ENCODE measurements around the gene TBC1D5. TPM values are rescaled to one million over a fixed set of nuclear protein-coding genes. Genes with fewer than 3 reads are reported as not detected.

Gene TBC1D5
- total and polyA plus RNA-seq, 2 of the 8 experiments (the other 6 are each of a cell fraction or from before 2014, with no cell fraction given): 11.0 to 22.9 TPM

DNA sequence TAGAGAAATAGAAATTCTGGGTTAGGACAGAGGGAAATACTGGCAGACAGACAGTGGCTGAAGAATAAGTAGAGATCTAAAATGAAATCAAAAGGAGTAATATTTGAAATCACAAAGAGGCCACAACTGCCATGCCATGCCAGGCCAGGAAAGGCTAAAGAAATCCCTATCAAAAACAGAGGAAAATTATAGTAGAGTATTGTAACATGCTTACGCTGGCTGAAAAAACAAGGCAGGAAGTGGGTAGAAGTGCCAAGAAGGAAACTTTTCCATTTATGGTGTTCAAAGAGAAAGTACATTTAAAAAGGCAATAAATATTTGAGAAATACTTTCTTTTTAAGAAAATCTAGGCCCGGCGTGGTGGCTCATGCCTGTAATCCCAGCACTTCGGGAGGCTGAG is 442.0 kb downstream of the TBC1D5 start:
- Histone ChIP-seq H4K91ac (replicated peaks; ENCODE audit: insufficient read length, low read length) (no peak overlapping the region), H3K56ac (replicated peaks; ENCODE audit: insufficient read length, low read depth, low read length) (no peak overlapping the region), H3K79me1 (ENCODE audit: low read depth, low read length) (no peaks in the 10 kb centered on the region), H4K20me1 (replicated peaks in 1 of 2; ENCODE audit: control insufficient read depth in 1 of 2, insufficient read depth in 2 of 2, low read length in 2 of 2) (no peaks in the 10 kb centered on the region), H3K18ac (ENCODE audit: extremely low read depth, low read length) (no peak overlapping the region), H3K27ac (ENCODE audit: low read depth, low read length) (no peak overlapping the region), H2BK20ac (ENCODE audit: low read length) (no peak overlapping the region), H3K4ac (replicated peaks; ENCODE audit: insufficient read length, low read depth, low read length) (no peak overlapping the region), H2BK120ac (replicated peaks; ENCODE audit: low read depth, low read length) (no peak overlapping the region), H3K14ac (ENCODE audit: insufficient read length) (no peak overlapping the region), H3K36me3 (ENCODE audit: control insufficient read depth in 2 of 4, insufficient read depth in 4 of 4, low read length in 3 of 4) (no peaks in the 10 kb centered on the region), H3K27me3 (replicated peaks in 1 of 4; ENCODE audit: control insufficient read depth in 3 of 4, extremely low read depth in 1 of 4, insufficient read depth in 3 of 4, low read length in 3 of 4) (no peaks in the 10 kb centered on the region), H3K4me3 (ENCODE audit: extremely low read depth in 1 of 4, insufficient read depth in 2 of 4, low read depth in 3 of 4, low read length in 4 of 4) (no peak overlapping the region), H3K23me2 (ENCODE audit: low read depth, low read length) (no peaks in the 10 kb centered on the region), H2BK5ac (ENCODE audit: low read depth, low read length) (no peak overlapping the region), H2BK15ac (ENCODE audit: low read length) (no peak overlapping the region), H4K8ac (ENCODE audit: extremely low read depth, insufficient read depth, low read length) (no peak overlapping the region), H3K4me2 (ENCODE audit: insufficient read depth in 1 of 2, low read depth in 2 of 2, low read length in 2 of 2) (no peak overlapping the region), H2AK5ac (ENCODE audit: low read depth, low read length) (no peak overlapping the region), H3K4me1 (replicated peaks in 1 of 4; ENCODE audit: control insufficient read depth in 3 of 4, insufficient read depth in 4 of 4, low read length in 3 of 4) (no peaks in the 10 kb centered on the region), H4K5ac (ENCODE audit: insufficient read length, low read depth, low read length) (no peak overlapping the region), H2AFZ (ENCODE audit: low read length) (no peak overlapping the region), H2BK12ac (ENCODE audit: low read depth, low read length) (no peak overlapping the region), H3K23ac (ENCODE audit: insufficient read length) (no peak overlapping the region), H3K79me2 (ENCODE audit: control insufficient read depth in 1 of 2, insufficient read depth in 2 of 2, low read length in 2 of 2) (no peaks in the 10 kb centered on the region), H3K9ac (replicated peaks in 1 of 4; ENCODE audit: extremely low read depth in 1 of 4, low read depth in 3 of 4, low read length in 3 of 4) (no peak overlapping the region), H3K9me3 (ENCODE audit: insufficient read depth in 2 of 2, low read depth in 1 of 2, low read length in 1 of 2) (no peaks in the 10 kb centered on the region)
- WGBS, 2 experiments (ENCODE audit: extremely low coverage in 1 of 2, insufficient coverage in 1 of 2, insufficient read length in 1 of 2, insufficient replicate concordance in 2 of 2, low coverage in 1 of 2, low lambda C conversion rate in 2 of 2, missing lambda C conversion rate in 1 of 2): 95% methylated on average over 4 of the region's 4 CpGs; no CpG with 5 or more reads in 1 of the 2 experiments
- ChIA-PET POLR2A (ENCODE audit: partially characterized antibody) (no interaction called here), CTCF (ENCODE audit: partially characterized antibody) (interaction anchor here (0.8 kb wide), 1 partner anchor 713 kb away, joined by 3 read pairs; no protein-coding TSS in a partner anchor)
- DNase-seq (ENCODE audit: low read depth in 1 of 2, low spot score in 2 of 2): no peak
- FAIRE-seq: no peak
- TF ChIP-seq GTF2F1 (IDR thresholded peaks at IDR 0.05; ENCODE audit: borderline replicate concordance, low read depth, low read length) (no peak), MAX (IDR thresholded peaks at IDR 0.05) (no peak), RFX5 (IDR thresholded peaks at IDR 0.05; ENCODE audit: borderline replicate concordance, low read depth, low read length) (no peak), KDM5A (IDR thresholded peaks at IDR 0.05; ENCODE audit: low read length) (no peak), RNF2 (IDR thresholded peaks at IDR 0.05; ENCODE audit: borderline replicate concordance, low read depth, low read length, missing control alignments, poor library complexity, severe bottlenecking) (no peak), CREB1 (IDR thresholded peaks at IDR 0.05) (no peak), POU5F1 (IDR thresholded peaks at IDR 0.05; ENCODE audit: low read depth, low read length) (no peak), USF2 (IDR thresholded peaks at IDR 0.05; ENCODE audit: low read length) (no peak), TAF7 (optimal IDR thresholded peaks at IDR 0.05; ENCODE audit: borderline replicate concordance, low read depth, low read length) (no peak), CTBP2 (IDR thresholded peaks at IDR 0.05; ENCODE audit: borderline replicate concordance, insufficient read depth, insufficient read length, low read length) (no peak), RAD21 (IDR thresholded peaks at IDR 0.05 in 1 of 2, conservative IDR thresholded peaks at IDR 0.05 in 1 of 2; ENCODE audit: low read depth in 2 of 2, low read length in 2 of 2) (no peak), TAF1 (IDR thresholded peaks at IDR 0.05; ENCODE audit: low read depth, low read length) (no peak), TCF12 (IDR thresholded peaks at IDR 0.05; ENCODE audit: low read depth, low read length) (no peak)
